Duodenal mucosa (tissue), 2 donors: Measurements from ENCODE around the gene RHOH.
"Not testable (repeated sequence)": the region's sequence is repeated elsewhere in the genome, so short reads cannot be mapped to it uniquely, and the experiment has no call there.

Experiments used
- H3K27ac ChIP-seq: one replicate; pipeline ENCODE4 v1.7.0; 2013; ENCODE audit warnings: low read depth, low read length
- H3K27me3 ChIP-seq, 2 donors: one replicate each; pipeline ENCODE4 v1.7.0; 2013; ENCODE audit warnings: low read length in 2 of 2, control low read depth in 1 of 2; ENCODE audit not compliant: insufficient read depth in 2 of 2, control insufficient read depth in 1 of 2
- H3K36me3 ChIP-seq, 2 donors: one replicate each; pipeline ENCODE4 v1.7.0; 2013; ENCODE audit warnings: low read length in 2 of 2, control low read depth in 1 of 2; ENCODE audit not compliant: insufficient read depth in 2 of 2, control insufficient read depth in 1 of 2
- H3K4me1 ChIP-seq, 2 donors: one replicate each; pipeline ENCODE4 v1.7.0; 2013; ENCODE audit warnings: low read length in 2 of 2, control low read depth in 1 of 2; ENCODE audit not compliant: insufficient read depth in 2 of 2, control insufficient read depth in 1 of 2
- H3K4me3 ChIP-seq, 2 donors: one replicate each; pipeline ENCODE4 v1.7.0; 2013; ENCODE audit warnings: low read length in 2 of 2, low read depth in 1 of 2
- H3K9ac ChIP-seq, 2 donors: one replicate each; pipeline ENCODE4 v1.7.0; 2013; ENCODE audit warnings: low read length in 2 of 2, low read depth in 1 of 2
- H3K9me3 ChIP-seq, 2 donors: one replicate each; pipeline ENCODE4 v1.7.0; 2013; ENCODE audit warnings: low read length in 2 of 2, control low read depth in 1 of 2; ENCODE audit not compliant: control insufficient read depth in 1 of 2

The RHOH gene

DNA sequence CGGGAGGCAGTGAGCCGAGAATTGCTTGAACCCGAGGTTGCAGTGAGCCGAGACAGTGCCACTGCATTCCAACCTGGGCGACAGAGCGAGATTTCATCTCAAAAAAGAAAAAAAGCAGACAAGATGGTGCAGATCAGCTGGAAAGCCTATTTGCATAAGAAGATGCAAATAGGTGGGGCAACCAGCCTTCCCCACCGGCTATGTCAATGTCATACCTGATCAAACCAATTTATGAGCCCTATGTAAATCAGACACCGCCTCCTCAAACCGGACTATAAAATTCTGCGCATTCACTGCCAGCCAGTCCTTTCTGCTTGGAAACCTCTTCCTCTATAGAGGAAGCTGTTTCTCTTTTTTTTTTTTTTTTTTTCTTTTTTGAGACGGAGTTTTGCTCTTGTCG, 73.8 kb downstream of the RHOH start:
- Histone ChIP-seq H3K9ac (no peak overlapping the region), H3K9me3 (no peaks in the 10 kb centered on the region), H3K36me3 (no peaks in the 10 kb centered on the region)

DNA sequence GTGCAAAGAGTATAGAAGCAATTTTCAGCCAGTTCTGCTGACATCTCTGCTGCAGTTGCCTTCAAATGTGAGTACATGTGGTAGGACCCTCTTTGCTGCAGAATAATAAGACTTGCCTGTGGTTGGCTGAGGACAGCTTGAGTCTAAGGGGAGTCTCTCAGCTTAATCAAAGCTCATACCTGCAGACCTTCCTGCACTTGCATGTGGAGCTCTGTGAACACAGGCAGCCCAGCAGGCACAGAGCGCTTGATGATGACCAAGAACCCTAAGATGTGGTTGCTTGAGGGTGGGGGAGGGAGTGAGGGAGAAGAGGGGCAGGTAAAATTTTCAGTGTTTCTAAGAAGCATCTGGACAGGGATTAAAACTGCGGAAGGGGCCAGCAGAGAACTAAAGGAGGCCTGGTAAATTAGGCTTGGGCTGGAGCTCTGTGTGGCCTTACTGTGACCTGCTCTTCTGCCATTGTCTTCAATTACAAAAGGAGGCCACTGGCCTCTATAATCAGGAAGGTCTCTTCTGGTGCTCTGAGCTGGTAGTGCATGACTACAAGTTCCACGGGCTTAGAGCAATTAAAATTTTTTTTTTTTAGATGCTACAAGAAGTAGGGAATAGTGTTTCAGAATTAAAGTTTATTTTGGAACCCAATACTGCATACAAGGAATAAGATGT, 78.4 kb downstream of the RHOH start:
- H3K9ac ChIP-seq = no peak overlapping the region
- no peak overlapping the region for H3K4me3 ChIP-seq
- no peaks in the 10 kb centered on the region for H3K9me3 ChIP-seq
- no peak overlapping the region for H3K27ac ChIP-seq
- H3K27me3 ChIP-seq = no peaks in the 10 kb centered on the region
- no peaks in the 10 kb centered on the region for H3K36me3 ChIP-seq
- no peaks in the 10 kb centered on the region for H3K4me1 ChIP-seq

More for the DNA sequence above, 73.8 kb downstream of the RHOH start:
- Histone ChIP-seq H3K4me3 (no peak overlapping the region), H3K4me1 (peaks cover 0 to 3% of the 10 kb centered on the region in 2 donors), H3K27ac (no peak overlapping the region), H3K27me3 (no peaks in the 10 kb centered on the region)

DNA sequence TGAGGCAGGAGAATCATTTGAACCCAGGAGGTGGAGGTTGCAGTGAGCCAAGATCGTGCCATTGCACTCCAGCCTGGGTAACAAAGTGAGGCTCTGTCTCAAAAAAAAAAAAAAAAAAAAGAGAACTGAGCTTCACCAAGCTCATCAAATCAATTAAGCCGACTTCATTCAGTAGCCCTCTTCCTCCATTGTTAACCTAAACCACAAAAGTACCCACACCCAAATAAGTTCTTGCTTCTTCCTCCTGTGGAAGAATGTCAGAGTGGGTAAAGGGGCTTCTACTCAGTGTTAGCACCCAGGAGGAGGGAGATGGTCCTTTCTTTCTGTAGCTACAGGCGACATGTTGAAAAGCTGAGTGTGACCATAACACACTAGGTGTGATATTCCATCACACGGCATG, 79.7 kb downstream of the RHOH start:
- H3K4me3 ChIP-seq = no peak overlapping the region
- H3K9ac ChIP-seq = no peak overlapping the region
- H3K27me3 ChIP-seq = no peaks in the 10 kb centered on the region
- H3K4me1 ChIP-seq = no peaks in the 10 kb centered on the region
- no peaks in the 10 kb centered on the region for H3K9me3 ChIP-seq
- H3K36me3 ChIP-seq = no peaks in the 10 kb centered on the region
- no peak overlapping the region for H3K27ac ChIP-seq

- no peak overlapping the region for H3K9ac ChIP-seq
- H3K27me3 ChIP-seq = no peaks in the 10 kb centered on the region
- no peaks in the 10 kb centered on the region for H3K4me1 ChIP-seq
- H3K27ac ChIP-seq = no peak overlapping the region
- H3K36me3 ChIP-seq = no peaks in the 10 kb centered on the region
- H3K4me3 ChIP-seq = no peak overlapping the region
- no peaks in the 10 kb centered on the region for H3K9me3 ChIP-seq
These were observed 83.8 kb downstream of the RHOH start for GRCh38 chr4:40280586-40280985.

GRCh38 chr4:40281099-40281498, 84.3 kb downstream of the RHOH start:
- Histone ChIP-seq H3K4me1 (no peaks in the 10 kb centered on the region), H3K9ac (no peak overlapping the region), H3K9me3 (no peaks in the 10 kb centered on the region), H3K4me3 (no peak overlapping the region), H3K36me3 (no peaks in the 10 kb centered on the region), H3K27me3 (no peaks in the 10 kb centered on the region), H3K27ac (no peak overlapping the region)

DNA sequence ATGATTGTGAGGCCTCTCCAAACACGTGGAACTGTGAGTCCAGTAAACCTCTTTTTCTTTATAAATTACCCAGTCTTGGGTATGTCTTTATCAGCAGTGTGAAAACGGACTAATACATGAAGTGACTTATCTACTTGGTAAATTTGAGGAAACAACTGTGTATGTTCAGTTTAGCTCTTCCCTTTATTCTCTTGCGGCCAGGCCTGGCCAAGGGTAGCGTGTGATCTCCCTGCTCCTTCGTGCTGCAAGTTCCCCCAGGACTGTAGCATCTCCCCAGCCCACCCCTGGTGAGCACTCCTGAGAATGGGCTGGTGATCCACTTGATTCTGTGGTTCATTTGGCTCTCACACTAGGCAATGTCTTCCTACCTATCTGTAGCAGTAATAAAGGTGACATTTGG, 85.1 kb downstream of the RHOH start:
- Histone ChIP-seq H3K4me3 (no peak overlapping the region), H3K9me3 (no peaks in the 10 kb centered on the region), H3K27ac (no peak overlapping the region), H3K9ac (no peak overlapping the region), H3K4me1 (no peaks in the 10 kb centered on the region), H3K27me3 (no peaks in the 10 kb centered on the region), H3K36me3 (no peaks in the 10 kb centered on the region)

DNA sequence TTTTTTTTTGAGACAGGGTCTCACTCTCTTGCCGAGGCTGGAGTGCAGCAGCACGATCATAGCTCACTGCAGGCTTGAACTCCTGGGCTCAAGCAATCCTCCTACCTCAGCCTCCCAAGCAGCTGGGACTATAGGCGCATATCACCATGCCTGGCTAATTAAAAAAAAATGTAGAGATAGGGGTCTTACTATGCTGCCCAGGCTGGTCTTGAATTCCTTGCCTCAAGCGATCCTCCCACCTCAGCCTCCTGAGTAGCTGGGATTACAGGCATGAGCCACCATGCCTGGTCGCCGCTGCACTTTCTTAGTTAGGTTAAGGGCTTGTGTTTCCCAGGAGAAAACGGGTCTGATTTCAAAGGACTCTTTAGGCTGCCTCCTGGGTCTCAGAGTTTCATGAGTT, 86.0 kb downstream of the RHOH start:
- H3K36me3 ChIP-seq, H3K4me3 ChIP-seq, H3K4me1 ChIP-seq, H3K27ac ChIP-seq, H3K27me3 ChIP-seq, H3K9me3 ChIP-seq, H3K9ac ChIP-seq: not testable (repeated sequence)

DNA sequence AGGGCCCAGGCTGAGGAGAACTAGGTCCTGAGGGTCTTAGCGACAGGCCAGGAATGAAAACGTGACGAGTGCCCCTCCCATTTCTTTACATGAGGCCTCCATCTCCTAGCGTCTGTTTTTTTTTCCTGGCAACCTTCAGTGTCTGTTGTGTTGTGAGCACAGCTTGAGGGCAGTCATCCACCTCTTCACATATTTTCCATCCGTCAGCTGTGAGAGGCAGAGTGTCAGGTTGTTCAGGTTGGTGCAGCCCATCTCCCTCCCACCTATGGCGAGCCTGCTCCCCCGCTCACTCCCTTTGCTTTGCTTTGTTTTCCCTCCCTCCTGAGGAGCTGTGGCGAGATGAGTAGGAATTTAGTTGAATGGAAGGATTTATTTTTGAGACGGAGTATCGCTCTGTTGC, 86.6 kb downstream of the RHOH start:
- Histone ChIP-seq H3K4me1 (no peaks in the 10 kb centered on the region), H3K9me3 (no peaks in the 10 kb centered on the region), H3K4me3 (no peak overlapping the region), H3K9ac (no peak overlapping the region), H3K27me3 (no peaks in the 10 kb centered on the region), H3K36me3 (no peaks in the 10 kb centered on the region), H3K27ac (no peak overlapping the region)

DNA sequence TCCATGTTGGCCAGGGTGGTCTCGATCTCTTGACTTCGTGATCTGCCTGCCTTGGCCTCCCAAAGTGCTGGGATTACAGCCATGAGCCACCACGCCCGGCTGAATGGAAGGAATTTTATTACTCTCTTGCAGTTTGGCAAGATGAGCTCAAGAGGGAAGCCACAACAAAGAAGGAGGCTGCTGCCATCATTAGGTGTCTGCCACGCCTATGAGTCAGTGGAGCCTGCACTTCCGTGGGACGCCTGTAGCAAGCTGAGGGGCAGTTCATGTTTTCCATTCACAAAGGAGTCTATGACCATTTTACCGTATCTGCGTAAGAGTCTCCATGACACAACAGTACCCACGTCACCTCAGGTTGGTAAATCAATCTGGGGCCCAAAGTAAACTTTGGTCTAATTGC, 87.1 kb downstream of the RHOH start:
- Histone ChIP-seq H3K27me3 (no peaks in the 10 kb centered on the region), H3K4me3 (no peak overlapping the region), H3K36me3 (no peaks in the 10 kb centered on the region), H3K4me1 (no peaks in the 10 kb centered on the region), H3K9me3 (no peaks in the 10 kb centered on the region), H3K9ac (no peak overlapping the region), H3K27ac (no peak overlapping the region)

- Histone ChIP-seq H3K9ac (no peak overlapping the region), H3K27ac (no peak overlapping the region), H3K36me3 (no peaks in the 10 kb centered on the region), H3K9me3 (no peaks in the 10 kb centered on the region), H3K4me1 (peaks cover 6% of the 10 kb centered on the region in 2 donors), H3K27me3 (no peaks in the 10 kb centered on the region), H3K4me3 (no peak overlapping the region)
These were observed 88.9 kb downstream of the RHOH start for GRCh38 chr4:40285692-40286091.

GRCh38 chr4:40288566-40288965, 91.7 kb downstream of the RHOH start:
- Histone ChIP-seq H3K9me3 (no peaks in the 10 kb centered on the region), H3K4me3 (no peak overlapping the region), H3K27ac (no peak overlapping the region), H3K36me3 (no peaks in the 10 kb centered on the region), H3K4me1 (peaks cover 6% of the 10 kb centered on the region in 2 donors), H3K27me3 (no peaks in the 10 kb centered on the region), H3K9ac (no peak overlapping the region)
